Stimulated activated CD4-positive, alpha-beta T cell treated with anti-CD3 and anti-CD28 coated beads, Interleukin-4, amount 100 ng/mL, for 1 hour (primary cell): ENCODE data around the gene CHCT1.
"Not testable (repeated sequence)": the region's sequence is repeated elsewhere in the genome, so short reads cannot be mapped to it uniquely, and the experiment has no call there.

ENCODE experiments used
- DNase-seq: peaks from one replicate; pipeline ENCODE4 v3.0.0-alpha.2; 2020

CHCT1 gene

DNA sequence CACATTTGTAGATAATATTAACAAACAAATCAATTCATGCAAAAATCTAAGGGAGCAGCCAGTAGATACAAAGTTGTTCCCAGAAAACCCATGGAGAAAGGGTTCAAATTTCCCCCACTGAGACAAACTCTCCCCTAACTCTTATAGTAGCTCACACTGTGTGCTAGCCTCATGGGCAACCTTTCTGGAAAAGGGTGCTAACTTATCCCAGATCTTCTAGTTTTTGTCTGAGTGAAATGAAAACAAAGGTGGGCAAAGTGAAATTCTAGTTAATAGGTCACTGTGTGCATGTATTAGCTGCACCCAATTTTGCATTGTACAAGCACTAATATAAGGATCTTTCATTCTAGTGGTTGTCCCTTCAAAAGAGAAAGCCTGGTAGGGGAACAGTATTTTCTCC lies 20.5 kb upstream of the CHCT1 start:
- no peak for DNase-seq

DNA sequence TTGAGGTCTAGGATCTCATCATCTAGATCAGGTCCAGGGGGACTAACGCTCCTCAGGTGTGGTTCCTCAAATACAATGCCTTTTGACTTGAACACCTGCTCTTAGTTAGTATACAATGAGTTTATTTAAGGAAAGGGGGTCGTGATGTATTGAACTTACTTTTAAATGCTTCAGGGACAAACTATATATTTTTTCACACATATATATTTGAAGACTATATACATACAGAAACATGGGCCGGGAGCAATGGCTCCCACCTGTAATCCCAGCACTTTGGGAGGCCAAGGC lies 18.8 kb upstream of the CHCT1 start:
- DNase-seq: no peak

DNA sequence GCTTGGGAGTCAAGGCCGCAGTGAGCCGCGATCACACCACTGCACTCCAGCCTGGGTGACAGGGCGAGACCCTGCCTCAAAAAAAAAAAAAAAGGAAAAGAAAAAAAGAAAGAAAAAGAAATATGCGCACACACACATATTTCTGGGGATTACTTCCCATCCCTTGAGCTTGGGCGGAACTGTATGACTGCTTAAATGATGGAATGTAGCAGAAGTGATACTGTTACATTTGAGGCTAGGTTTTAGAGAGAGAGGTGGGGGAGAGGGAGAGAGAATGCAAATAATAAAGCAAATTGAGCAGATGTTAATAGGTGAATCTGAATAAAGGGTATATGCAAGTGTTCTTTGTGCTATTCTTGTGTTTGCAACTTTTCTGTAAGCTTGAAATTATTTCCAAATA lies 18.3 kb upstream of the CHCT1 start:
- DNase-seq: no peak

DNA sequence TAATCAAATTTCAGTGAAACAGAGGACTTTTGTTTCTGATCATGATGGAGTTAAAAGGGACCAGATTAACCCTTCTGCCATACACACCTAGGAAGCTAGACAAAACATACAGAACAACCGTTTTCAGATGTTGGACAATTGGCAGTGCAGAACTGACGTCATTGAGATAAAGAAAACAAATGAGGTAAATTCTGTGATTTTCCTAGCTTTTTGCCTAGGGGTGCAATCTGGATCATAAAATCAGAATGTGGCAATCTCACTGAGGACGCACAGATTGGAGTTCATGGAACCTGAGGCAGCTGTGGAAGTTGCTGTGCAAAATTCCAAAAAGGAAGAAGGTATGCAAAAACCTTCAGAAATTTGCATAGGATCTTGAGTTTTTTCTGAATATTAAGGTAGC lies 15.4 kb upstream of the CHCT1 start:
- DNase-seq: no peak

DNA sequence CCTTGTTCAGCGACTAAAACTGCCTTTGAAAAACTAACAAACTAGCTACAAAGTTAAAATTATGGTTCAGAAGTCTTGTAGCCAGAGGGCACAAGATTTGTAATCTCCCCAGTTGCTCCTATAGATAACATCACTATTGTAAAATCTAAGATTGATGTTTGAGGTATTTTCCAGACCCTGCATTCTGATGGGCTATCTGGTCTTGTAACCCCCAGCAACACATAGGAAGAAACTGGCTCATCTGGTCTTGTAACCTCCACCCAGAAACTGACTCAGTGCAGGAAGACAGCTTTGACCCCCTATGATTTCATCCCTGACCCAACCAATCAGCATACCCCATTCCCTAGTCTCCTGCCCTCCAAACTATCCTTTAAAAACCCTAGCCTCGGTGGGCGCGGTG lies 12.3 kb upstream of the CHCT1 start:
- DNase-seq: no peak

DNA sequence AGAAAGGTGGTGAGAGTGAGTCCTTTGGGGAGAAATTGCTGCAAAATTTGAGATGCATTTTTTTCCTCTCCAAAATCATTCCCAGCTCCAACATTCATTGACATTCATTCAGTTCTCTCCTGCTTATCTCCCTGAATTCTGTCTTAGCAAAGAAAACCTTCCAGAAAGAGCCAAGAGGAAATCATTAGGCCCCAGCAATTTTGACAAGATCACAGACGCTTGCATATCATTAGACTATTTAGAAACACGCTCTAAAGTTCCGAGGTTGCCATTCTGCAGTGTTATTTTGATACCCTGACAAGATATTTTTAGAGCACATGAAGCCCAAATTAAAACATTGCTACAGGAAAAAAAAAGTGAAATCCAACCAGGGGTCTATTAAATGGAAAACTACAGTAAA lies 9.6 kb upstream of the CHCT1 start:
- no peak for DNase-seq

DNA sequence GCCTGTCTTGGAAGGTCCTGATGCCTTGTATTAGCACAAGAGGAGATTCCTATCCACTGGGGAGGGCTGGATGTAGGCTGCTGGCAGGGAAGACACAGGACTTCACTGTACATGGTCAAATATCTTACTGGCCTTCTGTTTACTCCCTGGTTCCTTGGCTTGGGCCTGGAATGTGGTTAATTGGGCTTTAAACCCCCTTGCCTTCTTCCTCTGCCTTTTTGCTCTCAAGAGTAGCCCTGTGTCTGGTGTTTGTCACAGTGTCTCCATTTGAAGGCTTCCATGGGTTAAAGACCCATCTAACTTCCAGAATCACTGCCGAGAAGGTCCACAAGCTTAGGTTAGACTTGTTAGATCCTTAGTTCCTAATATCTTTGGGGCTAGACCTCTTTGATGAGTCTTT lies 7.1 kb upstream of the CHCT1 start:
- no peak for DNase-seq

DNA sequence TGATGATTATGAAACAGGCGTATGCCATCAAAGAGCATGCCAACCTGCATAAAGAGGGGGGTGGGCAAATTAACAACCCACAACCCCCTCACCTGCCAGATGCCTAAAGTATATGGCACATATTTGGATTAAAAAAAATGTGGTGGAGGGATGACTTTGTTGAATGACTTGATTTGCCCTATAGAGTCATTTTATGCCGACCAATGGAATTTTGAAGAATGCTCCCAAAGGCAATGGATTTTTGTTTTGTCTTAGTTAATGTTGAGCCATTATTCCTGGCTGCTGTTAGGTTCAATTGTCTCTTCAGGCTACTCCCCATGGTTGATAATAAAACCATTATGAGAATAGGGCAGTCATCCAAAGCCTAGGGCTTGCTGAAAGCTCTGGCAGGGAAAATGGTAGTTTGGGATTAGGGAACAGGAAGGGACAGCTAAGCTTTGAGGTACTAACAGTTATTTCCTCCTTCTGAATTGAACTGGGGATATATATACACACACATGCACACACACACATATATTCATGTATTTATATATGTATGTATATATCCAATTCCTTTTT lies 5.8 kb upstream of the CHCT1 start:
- DNase-seq: no peak

DNA sequence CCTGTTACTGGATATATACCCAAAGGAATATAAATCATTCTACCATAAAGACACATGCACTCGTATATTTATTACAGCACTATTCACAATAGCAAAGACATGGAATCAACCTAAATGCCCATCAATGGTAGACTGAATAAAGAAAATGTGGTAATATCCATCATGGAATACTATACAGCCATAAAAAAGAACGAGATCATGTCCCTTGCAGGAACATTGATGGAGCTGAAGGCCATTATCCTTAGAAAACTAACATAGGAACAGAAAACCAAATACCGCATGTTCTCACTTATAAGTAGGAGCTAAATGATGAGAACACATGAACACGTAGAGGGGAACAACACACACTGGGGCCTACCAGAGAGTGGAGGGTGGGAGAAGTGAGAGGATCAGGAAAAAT lies 3.3 kb upstream of the CHCT1 start:
- DNase-seq: not testable (repeated sequence)

DNA sequence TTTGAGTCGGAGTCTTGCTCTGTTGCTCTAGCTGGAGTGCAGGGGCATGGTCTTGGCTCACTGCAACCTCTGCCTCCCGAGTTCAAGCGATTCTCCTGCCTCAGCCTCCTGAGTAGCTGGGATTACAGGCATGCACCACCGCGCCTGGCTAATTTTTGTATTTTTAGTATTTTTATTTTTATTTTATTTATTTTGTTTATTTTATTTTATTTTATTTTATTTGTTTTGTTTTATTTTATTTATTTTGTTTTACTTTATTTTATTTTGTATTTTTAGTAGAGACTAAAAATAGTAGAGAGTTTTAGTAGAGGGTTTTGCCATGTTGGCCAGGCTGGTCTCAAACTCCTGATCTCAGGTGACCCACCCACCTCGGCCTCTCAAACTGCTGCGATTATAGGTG lies 2.4 kb upstream of the CHCT1 start:
- not testable (repeated sequence) for DNase-seq

DNA sequence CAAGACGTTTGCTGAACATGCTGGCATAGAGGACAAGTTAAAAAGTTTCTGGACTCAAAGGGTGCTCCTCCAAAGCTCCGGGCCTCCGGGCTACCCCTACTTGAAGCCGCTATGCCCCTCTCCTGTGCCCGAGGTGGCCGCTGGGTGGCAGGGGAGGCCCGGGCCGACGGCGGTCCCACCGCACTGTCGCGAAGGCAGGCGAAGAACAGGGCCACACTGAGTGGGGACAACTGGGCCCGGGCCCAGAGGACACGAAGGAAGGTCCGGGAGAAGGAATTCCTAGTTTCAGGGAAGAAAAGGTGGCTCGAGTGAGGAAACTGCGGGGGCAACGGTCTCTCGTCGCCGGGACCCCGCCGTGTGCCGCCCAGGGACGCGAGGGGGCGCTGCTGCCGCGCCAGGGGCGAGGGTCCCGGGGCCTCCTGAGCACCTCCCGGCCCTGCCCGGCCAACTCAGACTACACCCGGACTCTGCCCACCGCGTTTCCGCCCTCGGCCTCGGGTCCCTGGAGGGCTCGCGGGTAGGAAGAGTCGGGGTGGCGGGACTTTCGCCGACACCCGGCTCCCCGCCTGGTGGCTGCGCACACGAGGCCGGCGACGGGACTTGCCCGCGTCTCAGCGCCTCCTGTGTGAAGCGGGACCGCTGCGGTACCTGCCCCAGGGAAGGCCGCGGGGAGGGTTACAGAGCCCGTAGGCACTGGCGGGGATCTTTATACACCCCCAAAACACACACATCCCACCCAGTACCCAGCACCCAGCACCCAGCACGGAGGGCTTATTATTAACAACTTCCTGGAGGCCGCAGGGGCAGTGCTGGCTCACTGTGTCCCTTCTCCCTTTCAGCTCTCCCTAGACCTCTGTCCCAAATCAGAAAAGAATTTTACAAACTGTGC lies 772 bp upstream of the CHCT1 start:
- DNase-seq: peak; percentile 79

DNA sequence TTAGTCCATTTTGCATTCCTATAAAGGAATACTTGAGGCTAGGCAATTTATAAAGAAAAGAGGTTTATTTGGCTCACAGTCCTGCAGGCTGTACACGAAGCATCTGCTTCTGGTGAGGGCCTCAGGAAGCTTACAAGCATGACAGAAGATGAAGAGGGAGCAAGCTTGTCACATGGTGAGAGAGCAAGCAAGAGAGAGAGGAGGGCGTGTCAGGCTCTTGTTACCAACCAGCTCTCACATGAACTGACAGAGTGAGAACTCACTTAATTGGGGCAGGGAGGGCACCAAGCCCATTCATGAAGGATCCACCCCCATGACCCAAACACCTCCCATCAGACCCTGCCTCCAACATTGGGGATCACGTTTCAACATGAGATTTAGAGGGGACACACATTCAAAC lies 1.6 kb downstream of the CHCT1 start:
- no peak for DNase-seq

DNA sequence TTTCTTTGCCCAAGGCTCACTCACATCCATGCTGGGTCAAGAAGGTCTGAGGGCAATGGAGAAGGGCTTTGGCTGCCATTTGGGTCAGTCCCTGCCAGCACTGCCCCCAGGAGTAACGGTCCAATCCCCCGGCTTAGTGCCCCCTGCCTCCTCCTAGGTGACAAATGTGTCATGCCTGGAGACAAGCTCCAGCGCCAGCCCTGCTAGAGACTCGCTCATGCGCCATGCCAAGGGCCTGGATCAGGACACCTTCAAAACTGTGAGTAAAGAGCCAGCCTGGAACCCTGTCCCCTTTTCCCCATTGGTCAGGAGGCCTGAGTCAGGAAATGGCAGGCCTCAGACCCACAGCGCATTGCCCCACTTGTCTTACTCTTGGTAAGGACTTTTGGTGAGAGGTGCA lies 3.3 kb downstream of the CHCT1 start:
- no peak for DNase-seq

DNA sequence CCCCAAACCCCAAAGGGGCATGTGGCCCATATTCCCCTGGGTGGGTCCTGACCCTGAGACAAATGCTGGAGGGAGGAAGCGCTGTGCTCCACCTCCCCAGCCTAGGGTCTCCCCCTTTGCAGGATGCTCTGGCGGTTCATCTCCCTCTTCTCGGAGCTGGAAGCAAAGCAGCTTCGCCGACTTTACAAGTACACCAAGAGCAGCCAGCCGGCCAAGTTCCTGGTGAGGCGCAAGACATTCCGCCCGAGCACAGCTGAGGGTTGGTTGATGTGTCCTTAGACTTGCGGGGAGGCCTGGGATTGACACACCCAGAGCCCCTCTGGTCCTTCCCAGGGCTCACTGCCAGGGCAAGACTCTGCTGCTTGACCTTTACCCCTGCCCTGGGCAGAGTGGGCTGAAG lies 4.3 kb downstream of the CHCT1 start:
- DNase-seq: no peak

DNA sequence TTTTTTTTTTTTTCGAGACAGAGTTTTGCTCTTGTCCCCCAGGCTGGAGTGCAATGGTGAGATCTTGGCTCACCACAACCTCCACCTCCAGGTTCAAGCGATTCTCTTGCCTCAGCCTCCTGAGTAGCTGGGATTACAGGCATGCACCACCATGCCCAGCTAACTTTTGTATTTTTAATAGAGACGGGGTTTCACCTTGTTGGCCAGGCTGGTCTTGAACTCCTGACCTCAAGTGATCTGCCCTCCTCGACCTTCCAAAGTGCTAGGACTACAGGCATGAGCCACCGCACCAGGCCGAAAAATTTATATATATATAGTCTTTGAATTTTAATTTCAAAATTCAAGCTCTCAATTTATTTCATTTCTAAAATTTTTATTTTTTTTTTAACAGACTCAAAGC lies 6.2 kb downstream of the CHCT1 start:
- DNase-seq: not testable (repeated sequence)

DNA sequence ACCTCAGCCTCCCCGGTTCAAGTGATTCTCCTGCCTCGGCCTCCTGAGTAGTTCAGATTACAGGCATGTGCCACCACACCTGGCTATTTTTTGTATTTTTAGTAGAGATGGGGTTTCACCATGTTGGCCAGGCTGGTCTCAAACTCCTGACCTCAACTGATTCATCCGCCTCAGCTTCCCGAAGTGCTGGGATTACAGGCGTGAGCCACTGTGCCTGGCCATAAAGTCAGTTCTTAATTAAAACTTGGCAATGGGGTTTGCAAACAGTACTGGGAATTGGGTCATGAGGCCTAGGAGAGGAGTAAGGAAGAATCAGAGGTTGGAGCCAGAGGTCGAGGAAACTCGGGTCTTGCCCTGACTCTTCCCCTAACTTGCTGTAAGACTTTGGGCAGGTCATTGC lies 8.3 kb downstream of the CHCT1 start:
- not testable (repeated sequence) for DNase-seq

DNA sequence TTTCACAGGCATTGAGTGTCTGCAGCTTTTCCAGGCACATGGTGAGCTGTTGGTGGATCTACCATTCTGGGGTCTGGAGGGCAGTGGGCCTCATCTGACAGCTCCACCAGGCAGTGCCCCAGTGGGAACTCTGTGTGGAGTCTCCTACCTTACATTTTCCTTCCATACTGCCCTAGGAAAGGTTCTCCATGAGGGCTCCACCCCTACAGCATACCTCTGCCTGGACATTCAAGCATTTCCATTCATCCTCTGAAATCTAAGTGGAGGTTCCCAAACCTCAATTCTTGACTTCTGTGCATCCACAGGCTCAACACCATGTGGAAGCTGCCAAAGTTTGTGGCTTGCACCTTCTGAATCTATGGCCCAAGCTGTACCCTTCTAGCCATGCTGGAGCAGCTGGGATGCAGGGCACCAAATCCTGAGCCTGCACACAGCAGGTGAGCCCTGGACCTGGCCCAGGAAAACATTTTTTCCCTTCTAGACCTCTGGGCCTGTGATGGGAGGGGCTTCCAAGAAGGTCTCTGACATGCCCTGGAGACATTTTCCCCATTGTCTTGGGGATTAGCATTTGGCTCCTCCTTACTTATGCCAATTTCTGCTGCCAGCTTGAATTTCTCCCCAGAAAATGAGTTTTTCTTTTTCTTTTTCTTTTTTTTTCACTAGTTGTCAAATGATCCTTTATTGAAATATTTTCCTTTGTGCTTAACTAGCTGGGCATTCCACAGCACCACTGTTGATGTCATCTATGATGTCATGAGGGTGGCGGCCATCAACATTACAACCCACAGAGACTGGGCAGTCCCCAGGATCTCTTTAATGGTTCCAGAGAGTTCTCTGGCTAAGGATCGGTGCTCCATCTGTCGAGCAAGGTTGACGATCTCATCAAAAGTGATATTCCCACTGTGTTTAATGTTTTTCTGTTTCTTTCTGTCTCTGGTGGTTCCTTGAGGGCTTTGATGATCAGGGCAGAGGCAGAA lies 11.0 kb downstream of the CHCT1 start:
- DNase-seq: not testable (repeated sequence)

DNA sequence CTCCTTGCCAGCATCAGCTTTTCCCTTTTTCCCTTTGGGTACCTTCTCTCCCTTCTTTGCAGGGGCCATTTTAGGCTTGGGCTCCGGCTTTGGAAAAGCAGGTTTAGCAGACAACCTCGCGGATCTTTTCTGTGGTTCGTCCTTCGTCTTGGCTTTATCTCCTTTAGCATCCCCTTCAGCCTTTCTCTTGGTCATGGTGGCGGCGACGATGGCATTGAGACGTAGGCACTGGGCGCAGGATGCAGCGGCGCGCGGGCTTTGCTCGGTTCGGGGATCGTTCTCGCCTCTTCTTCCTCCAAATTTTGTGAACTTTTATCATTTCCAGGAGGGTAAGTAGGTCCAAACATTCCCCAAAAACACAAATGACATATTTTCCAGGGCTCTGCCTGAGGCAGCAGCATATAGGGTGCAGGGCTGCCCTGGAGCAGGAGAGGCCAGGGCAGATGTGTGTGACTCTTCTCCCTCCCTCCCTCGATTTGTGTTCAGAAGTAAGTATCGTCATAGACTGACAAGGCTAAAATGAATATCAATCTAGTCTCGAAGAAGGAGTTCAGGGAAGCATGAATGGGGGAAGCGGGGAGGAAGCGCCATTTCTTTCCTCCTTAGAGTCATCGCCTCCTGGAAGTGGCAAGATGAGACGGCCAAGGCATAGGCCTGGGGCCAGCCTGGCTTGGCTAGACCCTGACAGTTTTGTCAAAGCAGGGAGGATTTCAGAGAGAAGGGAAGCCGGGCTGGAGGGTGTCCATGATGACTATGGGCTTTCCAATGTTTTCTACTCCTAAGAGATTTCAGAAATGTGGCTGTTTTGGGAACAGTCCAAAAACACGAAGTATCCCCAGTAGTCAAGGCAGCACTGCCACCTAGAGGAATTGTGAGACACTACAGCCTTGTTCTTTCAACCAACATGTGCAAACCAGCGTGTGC lies 13.2 kb downstream of the CHCT1 start:
- DNase-seq: peak; percentile 33

DNA sequence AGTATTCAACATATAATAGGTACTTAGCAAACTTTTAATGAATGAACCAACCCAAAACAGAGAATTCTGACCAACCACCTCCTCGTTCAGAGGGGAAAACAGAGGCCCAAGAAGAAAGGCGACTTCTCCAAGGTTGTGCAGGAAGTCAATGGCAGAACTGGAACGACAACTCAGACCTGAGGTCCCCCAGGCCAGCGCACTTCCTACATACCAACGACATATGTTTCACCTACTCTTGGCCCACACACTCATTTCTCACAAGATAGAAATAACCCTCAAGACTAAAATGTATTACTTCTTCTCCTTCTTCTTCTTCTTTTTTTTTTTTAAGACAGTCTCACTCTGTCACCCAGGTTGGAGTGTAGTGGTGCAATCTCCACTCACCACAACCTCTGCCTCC lies 14.4 kb downstream of the CHCT1 start:
- no peak for DNase-seq

DNA sequence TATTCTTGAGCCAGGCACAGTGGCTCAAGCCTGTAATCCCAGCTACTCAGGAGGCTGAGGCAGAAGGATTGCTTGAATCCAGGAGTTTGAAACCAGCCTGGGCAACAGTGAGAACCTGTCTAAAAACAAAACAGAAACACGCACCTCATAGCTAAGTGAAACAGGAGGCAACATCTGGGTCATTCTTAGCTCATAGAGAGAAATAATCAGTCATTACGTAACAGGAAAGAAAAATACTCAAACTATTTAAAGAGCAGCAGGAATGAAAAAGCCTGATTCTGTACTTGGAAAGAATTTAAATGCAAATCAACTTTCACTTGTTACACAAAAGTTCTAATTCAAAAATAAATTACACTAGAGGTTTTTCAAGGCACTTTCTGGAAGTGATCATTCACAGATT lies 17.2 kb downstream of the CHCT1 start:
- no peak for DNase-seq

DNA sequence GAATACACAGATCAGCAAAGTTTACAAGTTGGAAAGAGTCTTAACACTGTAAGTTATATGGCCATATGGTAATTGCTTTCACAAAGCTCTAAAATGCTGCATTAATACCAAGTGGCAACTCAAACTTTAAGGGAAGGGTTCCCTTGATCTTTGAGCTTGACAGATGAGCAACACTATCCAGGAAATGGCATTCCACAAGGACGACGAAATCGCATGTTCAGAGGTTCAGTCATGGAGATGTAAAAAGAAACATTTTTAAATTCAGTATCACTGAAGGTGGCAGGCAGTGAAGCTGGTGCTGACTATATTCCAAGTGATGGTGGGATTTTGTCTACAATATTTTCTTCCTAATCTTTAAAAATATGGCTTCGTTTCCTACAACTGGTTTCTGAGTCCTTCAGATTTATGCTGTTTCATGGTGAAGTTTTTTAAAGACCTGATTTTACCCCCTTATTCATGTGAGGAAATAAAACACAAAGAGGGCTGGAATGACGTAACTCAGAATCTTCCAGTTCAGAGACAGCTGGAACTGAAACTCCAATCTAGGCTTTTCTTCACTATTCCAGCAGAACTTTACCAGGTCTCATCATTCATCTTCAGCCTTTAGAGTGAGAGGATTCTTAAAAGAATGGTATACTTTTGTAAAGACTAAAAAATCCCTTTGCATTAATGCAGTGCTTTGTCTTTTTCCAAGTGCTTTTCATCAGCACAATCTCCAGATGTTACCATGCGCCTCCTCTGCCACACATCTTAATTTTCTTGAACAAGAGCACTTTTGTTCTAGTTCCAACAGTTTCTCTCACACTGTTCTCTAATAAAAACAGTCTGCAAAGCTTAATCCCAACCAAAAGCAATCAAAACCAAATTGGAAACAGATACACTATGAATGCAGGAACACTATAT lies 20.2 kb downstream of the CHCT1 start:
- no peak for DNase-seq

DNA sequence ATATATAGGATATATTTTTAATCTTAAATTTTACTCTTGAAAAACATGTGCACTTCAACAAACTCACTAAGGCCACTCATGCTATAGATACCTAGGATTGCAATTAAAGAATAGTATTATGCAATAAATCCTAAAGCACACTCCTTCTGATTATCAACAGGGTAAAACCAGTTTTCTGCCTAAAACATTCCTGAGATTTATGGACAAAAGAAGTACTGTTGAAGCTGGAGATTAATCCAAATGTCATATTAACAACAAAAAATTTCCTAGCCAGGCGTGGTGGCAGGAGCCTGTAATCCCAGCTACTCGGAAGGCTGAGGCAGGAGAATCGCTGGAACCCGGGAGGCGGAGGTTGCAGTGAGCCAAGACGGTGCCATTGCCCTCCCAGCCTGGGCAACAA lies 21.4 kb downstream of the CHCT1 start:
- DNase-seq: no peak
